Stimulated activated CD4-positive, alpha-beta T cell treated with anti-CD3 and anti-CD28 coated beads, Interleukin-4, amount 100 ng/mL, for 1 hour (primary cell): ENCODE measurements around the gene MUC22.
"Not testable (repeated sequence)": the region's sequence is repeated elsewhere in the genome, so short reads cannot be mapped to it uniquely, and the experiment has no call there.

Source experiments
- DNase-seq: peaks from one replicate; pipeline ENCODE4 v3.0.0-alpha.2; 2020

The MUC22 gene

DNA sequence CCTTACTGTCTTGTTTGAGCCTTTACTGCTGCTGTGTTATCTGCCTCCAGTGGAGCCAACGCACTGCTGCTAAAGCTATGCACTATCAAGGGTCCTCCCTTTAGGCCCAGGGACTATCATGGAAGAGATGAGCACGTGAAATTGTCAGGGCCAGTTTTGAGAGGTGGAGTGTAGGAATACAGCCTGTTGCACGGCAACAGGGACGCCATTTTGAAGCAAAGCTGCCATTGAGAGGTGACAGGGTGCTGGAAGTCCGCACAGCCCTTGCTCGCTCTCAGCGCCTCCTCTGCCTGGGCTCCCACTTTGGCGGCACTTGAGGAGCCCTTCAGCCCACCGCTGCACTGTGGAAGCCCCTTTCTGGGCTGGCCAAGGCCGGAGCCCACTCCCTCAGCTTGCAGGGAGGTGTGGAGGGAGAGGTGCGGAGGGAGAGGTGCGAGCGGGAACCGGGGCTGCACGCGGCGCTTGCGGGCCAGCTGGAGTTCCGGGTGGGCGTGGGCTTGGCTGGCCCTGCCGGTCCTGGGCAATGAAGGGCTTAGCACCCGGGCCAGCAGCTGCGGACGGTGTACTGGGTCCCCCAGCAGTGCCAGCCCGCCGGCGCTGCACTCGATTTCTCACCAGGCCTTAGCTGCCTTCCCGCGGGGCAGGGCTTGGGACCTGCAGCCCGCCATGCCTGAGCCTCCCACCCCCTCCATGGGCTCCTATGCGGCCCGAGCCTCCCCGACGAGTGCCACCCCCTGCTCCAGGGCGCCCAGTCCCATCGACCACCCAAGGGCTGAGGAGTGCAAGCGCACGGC lies 10.0 kb upstream of the MUC22 start:
- DNase-seq: not testable (repeated sequence)

GRCh38 chr6:31001281-31001888 lies 8.9 kb upstream of the MUC22 start:
- DNase-seq: no peak

DNA sequence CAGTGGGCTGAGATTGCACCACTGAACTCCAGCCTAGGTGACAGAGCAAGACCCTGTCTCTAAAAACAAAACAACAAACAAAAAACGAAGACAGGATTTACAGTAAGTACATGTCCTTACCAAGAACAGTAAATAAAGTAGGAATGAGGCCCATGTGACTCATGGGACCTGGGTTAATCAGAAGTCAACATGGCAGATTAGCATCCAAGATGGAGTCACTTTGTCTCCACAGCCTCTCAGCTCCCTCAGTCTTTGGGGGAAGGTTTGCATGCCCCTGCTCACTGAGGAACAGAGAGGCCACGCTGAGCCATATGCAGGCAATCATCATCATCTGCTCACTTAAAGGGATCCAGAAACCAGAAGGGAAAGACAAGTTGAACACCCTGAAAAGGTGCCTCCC lies 7.8 kb upstream of the MUC22 start:
- DNase-seq: no peak

DNA sequence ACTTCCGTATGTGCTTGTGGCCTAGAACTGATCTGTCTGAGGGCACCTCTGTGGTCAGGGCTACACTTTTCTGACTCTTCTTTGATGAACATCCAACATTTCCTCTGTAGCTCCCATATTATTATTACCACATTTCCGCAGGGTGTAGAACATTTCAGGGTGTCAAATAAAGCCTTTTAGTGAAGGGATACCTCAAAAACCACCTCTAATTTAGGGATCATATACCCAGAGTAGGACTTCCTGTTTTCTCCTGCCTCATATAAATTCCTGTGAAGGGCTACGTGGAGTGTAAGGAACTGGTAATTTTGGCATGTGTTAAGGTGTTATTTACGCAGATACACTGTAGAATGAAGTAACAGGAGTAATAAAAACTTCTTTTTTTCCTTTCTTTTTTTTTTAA lies 5.5 kb upstream of the MUC22 start:
- DNase-seq: no peak

DNA sequence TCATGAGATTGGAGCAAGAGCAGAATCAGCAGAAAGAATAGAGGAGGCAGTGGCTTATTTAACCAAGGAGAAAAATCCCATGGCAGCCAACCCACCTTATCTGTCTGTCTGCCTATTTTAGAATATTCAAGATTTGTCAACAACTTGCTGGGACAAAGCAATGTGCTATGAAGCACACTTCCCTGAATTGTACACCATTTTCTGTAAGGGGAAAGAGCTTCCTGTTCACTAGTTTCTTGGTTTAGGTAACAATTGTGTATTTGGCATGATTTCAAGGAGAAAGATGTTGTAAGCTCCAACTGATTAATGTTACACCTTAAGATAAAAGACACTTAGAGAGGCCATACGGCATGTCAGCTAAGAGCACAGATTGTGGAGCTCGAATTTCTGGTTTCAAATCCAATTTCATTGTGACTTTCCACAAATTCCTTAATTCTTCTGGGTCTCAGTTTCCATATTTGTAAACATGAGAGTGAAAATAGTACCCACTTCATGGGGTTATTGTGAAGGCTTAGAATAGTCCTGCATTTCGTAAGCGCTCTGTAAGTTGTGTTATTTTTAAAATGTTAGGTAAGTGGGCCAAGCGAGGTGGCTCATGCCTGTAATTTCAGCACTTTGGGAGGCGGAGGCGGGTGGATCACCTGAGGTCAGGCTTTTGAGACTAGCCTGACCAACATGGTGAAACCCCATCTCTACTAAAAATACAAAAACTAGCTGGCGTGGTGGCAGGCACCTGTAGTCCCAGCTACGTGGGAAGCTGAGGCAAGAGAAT lies 4.8 kb upstream of the MUC22 start:
- no peak for DNase-seq

GRCh38 chr6:31007694-31008093 lies 2.6 kb upstream of the MUC22 start:
- DNase-seq: no peak

GRCh38 chr6:31008165-31008564 lies 2.1 kb upstream of the MUC22 start:
- no peak for DNase-seq

GRCh38 chr6:31009731-31010130 lies 543 bp upstream of the MUC22 start:
- DNase-seq: no peak

DNA sequence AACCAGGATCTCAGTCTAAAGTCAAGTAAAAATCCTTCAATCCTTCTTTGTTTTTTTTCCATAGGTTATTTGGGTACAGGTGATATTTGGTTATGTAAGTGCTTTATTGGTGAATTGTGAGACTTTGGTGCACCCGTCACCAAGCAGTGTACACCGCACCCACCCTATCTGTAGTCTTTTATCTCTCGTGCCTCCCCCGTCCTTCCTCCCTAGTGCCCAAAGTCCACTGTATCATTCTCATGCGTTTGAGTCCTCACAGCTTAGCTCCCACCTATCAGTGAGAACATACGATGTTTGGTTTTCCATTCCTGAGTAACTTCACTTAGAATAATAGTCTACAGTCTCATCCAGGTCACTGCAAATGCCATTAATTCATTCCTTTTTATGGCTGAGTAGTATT lies 879 bp downstream of the MUC22 start:
- DNase-seq: no peak

GRCh38 chr6:31016659-31017299 lies 6.5 kb downstream of the MUC22 start:
- no peak for DNase-seq

GRCh38 chr6:31017436-31017835 lies 7.2 kb downstream of the MUC22 start:
- not testable (repeated sequence) for DNase-seq

DNA sequence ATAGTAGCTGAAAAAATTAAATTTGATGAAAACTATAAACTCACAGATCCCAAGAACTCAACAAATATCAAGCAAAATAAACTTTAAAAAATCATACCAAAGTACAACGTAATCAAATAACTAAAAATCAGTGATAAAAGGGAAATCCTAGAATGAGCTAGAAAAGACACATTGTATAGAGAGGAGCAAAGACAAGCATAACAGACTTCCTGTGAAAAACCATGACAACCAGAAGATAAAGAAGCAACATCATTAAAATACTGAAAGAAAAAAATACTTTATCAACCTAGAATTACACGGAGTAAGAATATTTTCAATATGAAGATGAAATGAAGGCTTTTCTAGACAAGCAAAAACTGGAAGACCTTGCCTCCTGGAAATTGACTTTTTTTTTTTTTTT lies 9.8 kb downstream of the MUC22 start:
- DNase-seq: no peak

DNA sequence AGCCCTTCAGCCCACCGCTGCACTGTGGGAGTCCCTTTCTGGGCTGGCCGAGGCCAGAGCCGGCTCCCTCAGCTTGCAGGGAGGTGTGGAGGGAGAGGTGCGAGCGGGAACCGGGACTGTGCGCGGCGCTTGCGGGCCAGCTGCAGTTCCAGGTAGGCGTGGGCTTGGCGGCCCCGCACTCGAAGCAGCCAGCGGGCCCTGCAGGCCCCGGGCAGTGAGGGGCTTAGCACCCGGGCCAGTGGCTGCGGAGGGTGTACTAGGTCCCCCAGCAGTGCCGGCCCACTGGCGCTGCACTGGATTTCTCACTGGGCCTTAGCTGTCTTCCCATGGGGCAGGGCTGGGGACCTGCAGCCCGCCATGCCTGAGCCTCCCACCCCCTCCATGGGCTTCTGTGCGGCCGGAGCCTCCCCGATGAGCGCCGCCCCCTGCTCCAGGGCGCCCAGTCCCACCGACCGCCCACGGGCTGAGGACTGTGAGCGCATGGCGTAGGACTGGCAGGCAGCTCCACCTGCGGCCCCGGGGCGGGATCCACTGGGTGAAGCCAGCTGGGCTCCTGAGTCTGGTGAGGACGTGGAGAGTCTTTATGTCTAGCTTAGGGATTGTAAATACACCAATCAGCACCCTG lies 10.5 kb downstream of the MUC22 start:
- not testable (repeated sequence) for DNase-seq

GRCh38 chr6:31021705-31022531 lies 11.6 kb downstream of the MUC22 start:
- DNase-seq: not testable (repeated sequence)

- DNase-seq: no peak
Observed at GRCh38 chr6:31025595-31025994, 15.3 kb downstream of the MUC22 start.

DNA sequence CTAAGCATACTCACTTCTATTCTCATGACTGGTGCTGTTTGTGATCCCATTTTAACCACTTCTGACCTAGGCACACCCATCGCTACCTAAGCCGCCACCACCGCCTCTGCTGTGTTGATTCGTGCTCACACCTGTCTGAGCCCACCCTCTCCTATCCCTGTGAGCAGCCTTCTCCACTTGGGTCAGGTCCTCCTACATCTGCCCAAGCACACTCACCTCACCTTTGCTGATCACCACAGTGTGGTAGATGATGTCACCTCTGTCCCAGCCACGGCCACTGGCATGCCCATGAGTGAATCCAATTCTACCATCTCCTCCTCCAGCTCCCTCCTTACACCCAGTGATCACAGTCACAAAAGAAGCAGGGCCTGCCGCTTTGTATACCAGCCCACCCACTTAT lies 20.8 kb downstream of the MUC22 start:
- no peak for DNase-seq

DNA sequence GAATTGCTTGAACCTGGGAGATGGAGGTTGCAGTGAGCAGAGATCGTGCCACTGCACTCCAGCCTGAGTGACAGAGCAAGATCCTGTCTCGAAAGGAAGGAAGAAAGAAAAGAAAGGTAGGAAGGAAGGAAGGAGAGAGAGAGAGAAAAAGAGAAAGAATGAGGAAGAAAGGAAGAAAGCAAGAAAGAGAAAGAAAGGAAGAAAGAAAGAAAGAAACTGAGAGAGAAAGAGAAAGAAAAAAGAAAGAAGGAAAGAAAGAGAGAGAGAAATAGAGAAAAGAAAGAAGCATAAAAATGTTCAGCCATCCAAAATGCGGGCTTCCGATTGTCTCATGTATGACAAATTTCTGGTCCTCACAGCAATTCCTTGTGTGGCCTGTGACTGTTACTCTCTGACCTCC lies 22.8 kb downstream of the MUC22 start:
- DNase-seq: no peak

DNA sequence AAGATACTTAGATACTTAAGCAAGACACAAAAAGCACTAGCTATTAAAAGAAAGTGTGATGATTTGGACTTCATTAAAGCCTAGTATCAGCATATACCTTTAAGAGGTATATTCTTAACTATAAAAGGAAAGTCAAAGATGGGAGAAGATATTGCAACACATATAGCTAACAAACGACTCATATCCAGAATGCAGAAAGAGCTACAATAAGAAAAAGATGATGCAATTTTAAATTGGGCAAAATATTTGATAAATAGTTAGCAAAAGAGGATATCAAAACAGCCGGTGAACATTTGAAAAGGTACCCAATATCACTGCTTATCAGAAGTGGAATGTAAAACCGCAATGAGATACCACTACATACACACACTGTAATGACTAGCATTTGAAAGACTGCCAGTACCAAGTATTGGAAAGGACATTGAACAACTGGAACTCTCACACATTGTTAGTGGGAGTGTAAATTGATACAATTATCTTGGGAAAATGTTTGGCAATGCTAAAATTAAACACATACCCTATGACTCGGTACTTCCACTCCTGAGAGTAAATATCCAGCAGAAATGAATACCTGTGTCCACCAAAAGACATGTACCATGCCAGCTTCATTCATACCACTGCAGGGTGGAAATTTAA lies 25.7 kb downstream of the MUC22 start:
- DNase-seq: no peak

- DNase-seq: no peak
Observed at GRCh38 chr6:31037169-31037568, 26.9 kb downstream of the MUC22 start.

- no peak for DNase-seq
Observed at GRCh38 chr6:31037682-31038081, 27.4 kb downstream of the MUC22 start.

DNA sequence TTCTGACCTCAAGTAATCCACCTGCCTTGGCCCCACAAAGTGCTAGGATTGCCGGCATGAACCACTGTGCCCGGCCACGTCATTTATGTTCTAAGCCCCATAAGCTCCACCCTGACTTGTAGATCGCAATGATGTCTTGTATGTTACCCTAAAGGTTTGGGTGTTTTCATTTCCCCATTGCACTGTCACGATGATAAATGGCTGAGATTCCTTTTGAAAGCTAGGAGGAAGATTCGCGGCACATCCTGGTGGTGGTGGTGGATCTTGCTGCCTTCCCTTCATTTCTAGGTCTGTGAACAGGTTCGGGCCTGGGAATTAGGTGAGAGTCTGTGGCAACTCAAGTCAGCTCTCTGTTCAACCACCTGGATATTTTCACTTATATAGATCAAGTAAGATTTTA lies 28.3 kb downstream of the MUC22 start:
- DNase-seq: no peak

- DNase-seq: no peak
Observed at GRCh38 chr6:31040801-31041200, 30.5 kb downstream of the MUC22 start.
